GM12872 (cell line): ENCODE data around the gene CEBPG.

ENCODE experiments used
- TF ChIP-seq, protein P1 (sequence below): IDR thresholded peaks from 3 replicates; pipeline ENCODE4 v1.5.1; 2011; ENCODE audit warnings: low read depth, mild to moderate bottlenecking, low read length, moderate library complexity; ENCODE audit not compliant: insufficient read depth

CEBPG gene

DNA sequence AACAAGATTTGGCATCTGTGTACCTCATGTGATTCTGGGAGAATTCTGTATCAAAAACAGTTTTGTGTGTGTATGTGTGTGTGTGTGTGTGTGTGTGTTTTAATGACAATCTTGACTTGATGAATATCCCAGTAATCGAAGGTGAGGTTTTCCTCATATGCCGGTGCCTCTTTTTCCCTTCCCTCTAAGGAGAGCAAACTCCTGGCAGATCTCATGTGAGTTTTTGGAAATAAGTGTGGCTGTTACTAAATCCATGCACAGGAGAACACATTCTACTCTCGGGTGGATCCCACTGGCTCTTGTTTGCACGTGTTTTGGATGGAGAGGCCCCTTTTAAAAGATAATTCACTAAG lies 29.0 kb upstream of the CEBPG start:
- TF ChIP-seq, protein P1, sequence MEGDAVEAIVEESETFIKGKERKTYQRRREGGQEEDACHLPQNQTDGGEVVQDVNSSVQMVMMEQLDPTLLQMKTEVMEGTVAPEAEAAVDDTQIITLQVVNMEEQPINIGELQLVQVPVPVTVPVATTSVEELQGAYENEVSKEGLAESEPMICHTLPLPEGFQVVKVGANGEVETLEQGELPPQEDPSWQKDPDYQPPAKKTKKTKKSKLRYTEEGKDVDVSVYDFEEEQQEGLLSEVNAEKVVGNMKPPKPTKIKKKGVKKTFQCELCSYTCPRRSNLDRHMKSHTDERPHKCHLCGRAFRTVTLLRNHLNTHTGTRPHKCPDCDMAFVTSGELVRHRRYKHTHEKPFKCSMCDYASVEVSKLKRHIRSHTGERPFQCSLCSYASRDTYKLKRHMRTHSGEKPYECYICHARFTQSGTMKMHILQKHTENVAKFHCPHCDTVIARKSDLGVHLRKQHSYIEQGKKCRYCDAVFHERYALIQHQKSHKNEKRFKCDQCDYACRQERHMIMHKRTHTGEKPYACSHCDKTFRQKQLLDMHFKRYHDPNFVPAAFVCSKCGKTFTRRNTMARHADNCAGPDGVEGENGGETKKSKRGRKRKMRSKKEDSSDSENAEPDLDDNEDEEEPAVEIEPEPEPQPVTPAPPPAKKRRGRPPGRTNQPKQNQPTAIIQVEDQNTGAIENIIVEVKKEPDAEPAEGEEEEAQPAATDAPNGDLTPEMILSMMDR, result no peak

DNA sequence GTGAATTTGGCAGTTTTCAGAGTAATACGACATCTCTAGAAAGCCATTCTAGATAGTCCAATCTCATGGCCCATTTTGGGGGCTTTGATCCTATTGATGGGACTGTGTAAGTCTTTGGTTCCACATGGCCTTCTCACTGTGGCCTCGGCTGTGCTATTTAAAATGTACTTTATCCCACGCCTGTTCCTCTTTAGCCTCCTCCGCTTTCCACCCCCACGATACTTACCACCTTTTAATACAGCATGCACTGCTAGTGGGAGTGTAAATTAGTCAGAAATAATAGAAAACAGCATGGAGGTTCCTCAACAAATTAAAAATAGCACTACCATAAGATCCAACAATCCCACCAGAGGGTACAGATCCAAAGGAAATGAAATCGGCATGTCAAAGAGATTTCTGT lies 28.3 kb upstream of the CEBPG start:
- TF ChIP-seq, protein P1, result no peak

DNA sequence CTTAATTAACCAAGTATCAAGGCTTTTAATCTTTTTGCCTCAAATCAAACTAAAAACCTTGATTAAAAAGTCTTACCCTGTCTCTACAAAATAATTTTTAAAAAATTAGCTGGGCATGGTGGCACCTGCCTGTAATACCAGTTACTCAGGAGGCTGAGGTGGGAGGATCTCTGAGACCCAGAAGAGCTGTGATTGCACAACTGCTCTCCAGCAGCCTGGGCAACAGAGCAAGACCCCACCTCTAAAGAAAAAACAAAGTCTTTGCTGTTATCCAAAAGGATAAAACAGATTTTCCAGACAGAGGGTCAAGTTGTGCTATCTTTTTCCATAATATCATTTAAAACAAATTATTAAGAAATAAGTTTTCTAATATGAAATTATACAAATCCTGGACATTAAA lies 26.8 kb upstream of the CEBPG start:
- TF ChIP-seq, protein P1, result no peak

DNA sequence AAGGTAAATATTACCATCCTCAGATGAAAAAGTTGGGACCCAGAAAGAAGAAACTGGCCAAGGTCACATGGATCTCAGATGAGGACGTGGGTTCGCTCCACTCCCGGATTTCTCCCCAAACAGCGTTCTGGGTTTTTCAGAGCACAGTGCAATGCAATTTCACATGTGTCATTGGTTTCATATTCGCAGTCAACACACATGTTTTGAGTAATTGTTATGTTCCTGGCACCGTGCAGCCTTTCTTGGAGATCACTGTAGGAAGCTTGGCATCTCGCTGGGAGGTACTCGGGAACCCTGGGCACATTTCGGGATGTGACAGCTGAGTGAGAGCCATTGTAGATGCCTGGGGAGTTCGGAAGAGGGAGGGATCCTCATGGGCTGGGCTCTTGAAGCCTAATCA lies 26.2 kb upstream of the CEBPG start:
- TF ChIP-seq, protein P1, result no peak

DNA sequence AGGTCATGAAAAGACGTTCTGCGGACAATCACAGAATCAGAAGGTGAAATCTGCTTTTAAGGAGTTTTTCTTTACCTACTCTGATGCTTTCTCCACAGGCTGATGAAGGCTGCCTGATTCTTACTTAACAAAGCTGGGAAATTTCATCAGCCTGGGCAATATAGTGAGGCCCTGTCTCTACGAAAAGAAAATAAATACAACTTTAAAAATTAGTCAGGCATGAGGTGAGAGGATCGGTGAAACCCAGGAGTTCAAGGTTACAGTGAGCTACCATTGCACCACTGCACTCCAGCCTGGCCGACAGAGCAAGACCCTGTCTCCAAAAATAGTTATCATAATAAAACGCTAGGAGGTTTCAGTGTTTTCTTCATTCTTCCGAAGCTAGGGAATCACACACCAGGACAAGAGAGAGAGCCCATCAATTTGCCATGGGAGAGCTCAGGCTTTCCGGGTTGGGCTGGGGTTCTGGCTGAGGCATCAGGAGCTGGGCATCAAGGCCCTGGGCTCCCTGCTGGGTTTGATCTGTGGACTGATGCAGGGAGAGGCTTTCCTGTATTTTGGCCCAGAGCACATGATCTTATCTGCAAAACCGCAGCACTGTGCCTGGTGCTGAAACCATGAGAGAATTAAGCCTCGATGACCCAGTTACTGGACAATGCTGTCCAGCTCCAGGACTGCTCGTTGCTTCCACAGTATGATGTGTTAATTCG lies 25.1 kb upstream of the CEBPG start:
- TF ChIP-seq, protein P1, result no peak

DNA sequence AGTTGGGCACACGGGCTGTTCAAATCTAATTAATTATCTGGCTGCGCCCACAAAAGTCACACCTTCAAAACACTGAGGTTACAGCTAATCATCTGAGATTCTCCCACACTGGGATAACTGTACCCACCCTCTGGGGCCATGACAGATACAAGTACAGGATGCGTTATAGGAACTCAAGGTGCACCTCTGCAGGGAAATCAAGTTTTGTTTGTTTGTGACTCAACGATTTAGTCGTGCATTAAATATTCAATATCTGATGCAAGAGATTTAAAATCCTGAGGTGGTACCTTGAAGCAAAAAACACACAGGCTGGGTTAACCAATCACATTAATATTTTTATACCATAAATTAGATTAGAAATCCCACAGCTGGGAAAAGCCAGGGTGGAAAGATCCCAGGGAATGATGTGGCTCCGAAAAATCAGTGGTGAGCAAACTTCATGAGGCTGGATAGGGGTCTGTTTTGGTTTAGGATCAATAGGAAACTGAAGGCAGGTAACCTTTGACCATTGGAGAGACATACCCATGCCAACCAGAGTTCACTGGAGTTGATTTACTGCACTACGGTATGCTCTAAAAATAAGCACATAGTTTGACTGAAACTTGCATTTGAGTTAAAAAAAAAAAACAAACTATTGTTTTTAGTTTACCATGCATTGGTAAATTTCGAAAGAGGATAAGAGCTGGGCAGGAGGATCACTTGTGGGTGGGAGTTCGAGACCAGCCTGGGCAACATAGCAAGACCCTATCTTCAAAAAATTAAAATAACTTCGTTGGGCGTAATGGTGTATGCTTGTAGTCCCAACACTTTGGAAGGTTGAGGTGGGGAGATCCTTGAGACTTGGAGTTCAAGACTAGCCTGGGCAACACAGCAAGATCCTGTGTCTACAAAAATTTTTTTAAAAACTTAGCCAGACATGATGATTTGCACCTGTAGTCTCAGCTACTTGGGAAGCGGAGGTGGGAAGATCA lies 23.9 kb upstream of the CEBPG start:
- TF ChIP-seq, protein P1, result no peak

DNA sequence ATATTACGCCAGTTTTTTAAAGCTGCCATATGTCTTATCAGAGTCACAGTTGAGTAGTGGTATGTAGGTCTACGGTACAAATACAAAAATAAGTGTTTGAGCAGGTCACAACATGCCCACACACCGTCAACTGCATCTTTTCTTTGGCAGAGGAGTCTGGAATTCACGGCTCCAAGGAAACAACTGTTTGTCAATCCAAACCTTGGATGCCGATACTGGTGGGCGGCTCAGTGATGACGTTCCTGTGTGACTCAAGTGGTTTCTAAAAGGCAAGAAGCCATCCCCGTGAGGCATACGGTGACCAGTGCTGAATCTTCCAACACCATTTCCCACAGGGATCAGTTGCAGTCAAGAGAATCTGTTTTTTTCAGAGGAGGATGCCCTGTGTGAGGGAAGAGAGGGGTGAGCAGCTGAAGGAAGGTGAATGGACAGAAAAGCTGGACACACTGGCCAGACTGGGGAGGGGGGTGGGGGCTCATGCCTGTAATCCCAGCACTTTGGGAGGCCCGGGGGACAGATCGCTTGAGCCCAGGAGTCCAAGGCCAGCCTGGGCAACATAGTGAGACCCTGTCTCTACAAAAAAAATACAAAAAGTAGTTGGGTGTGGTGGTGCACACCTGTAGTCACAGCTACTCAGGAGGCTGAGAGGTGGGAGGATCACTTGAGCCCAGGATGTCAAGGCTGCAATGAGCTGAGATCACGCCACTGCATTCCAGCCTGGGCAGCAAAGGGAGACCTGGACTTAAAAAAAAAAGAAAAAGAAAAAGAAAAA lies 22.8 kb upstream of the CEBPG start:
- TF ChIP-seq, protein P1, result no peak
